ENCODE results near the gene COL16A1.

COL16A1 gene

DNA sequence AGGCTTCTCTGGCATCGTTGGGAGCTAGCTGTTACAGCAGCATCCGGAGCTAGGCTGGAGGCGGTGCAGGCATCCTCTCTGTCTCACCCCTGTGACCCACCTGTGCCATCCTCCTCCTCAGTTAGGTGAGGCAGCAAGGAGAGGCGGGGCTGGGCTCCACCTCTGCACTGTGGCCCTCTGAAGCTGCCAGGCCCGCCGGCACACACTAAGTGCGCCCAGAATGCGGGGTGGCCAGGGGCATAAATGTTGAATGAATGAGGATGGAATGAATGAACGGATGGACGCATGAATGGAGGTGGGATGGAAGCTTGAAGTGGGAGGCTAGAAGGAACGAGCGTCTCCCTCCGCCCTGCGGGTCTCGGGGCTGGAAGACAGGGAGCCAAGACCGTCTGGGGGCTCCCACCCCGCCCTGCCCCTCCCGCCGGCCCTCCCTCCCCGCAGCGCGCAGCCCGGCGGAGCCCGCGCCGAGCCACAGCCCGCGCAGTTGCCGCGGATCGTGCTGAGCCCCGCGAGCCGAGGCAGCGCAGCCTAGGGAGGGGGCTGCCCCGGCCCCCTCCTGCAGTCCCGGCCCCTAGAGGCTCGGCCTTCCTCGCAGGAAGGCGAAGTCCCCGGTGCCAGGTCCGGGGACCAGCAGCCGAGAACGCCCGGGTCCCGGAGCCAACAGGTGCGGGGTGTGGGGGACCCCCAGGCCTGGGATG lies 86.5 kb downstream of the COL16A1 start, which contains the start of gene HCRTR1:
TSS of gene HCRTR1 (plus strand) at position 472 of the 698 bp plus-strand sequence. CDS start 1,504 bp downstream, outside the sequence.
- Histone ChIP-seq H3K27me3 (ENCODE audit: control insufficient read depth, insufficient read depth, low read length) (no peaks in the 10 kb centered on the region), H3K4me2 (ENCODE audit: low read length) (peak within 1 kb of the TSS; percentile 78), H3K4me3 (ENCODE audit: low read depth, low read length) (peak within 1 kb of the TSS; percentile 32), H3K9ac (no peak within 1 kb of the TSS), H3K4me1 (no peaks in the 10 kb centered on the region), H3K36me3 (ENCODE audit: control insufficient read depth, insufficient read depth, low read length) (no peaks in the 10 kb centered on the region), H3K79me2 (no peaks in the 10 kb centered on the region), H3K9me3 (ENCODE audit: control insufficient read depth, low read length) (no peaks in the 10 kb centered on the region), H3K27ac (no peak within 1 kb of the TSS), H2AFZ (peak within 1 kb of the TSS; percentile 66)
- TF ChIP-seq, protein P1, sequence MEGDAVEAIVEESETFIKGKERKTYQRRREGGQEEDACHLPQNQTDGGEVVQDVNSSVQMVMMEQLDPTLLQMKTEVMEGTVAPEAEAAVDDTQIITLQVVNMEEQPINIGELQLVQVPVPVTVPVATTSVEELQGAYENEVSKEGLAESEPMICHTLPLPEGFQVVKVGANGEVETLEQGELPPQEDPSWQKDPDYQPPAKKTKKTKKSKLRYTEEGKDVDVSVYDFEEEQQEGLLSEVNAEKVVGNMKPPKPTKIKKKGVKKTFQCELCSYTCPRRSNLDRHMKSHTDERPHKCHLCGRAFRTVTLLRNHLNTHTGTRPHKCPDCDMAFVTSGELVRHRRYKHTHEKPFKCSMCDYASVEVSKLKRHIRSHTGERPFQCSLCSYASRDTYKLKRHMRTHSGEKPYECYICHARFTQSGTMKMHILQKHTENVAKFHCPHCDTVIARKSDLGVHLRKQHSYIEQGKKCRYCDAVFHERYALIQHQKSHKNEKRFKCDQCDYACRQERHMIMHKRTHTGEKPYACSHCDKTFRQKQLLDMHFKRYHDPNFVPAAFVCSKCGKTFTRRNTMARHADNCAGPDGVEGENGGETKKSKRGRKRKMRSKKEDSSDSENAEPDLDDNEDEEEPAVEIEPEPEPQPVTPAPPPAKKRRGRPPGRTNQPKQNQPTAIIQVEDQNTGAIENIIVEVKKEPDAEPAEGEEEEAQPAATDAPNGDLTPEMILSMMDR (IDR thresholded peaks at IDR 0.05), result no peak

- H2AFZ ChIP-seq, result no peak overlapping the region
- H3K36me3 ChIP-seq (ENCODE audit: control insufficient read depth, insufficient read depth, low read length), result no peaks in the 10 kb centered on the region
- H3K4me1 ChIP-seq, result no peaks in the 10 kb centered on the region
- no peak overlapping the region for H3K9ac ChIP-seq
- H3K27ac ChIP-seq, result no peak overlapping the region
- no peaks in the 10 kb centered on the region for H3K9me3 ChIP-seq (ENCODE audit: control insufficient read depth, low read length)
- H3K4me2 ChIP-seq (ENCODE audit: low read length), result no peak overlapping the region
- TF ChIP-seq, protein P1 (IDR thresholded peaks at IDR 0.05), result no peak
- H3K27me3 ChIP-seq (ENCODE audit: control insufficient read depth, insufficient read depth, low read length), result no peaks in the 10 kb centered on the region
- H3K79me2 ChIP-seq, result no peaks in the 10 kb centered on the region
- H3K4me3 ChIP-seq (ENCODE audit: low read depth, low read length), result no peak overlapping the region
These were observed 87.9 kb downstream of the COL16A1 start for GRCh38 chr1:31615939-31616338.

DNA sequence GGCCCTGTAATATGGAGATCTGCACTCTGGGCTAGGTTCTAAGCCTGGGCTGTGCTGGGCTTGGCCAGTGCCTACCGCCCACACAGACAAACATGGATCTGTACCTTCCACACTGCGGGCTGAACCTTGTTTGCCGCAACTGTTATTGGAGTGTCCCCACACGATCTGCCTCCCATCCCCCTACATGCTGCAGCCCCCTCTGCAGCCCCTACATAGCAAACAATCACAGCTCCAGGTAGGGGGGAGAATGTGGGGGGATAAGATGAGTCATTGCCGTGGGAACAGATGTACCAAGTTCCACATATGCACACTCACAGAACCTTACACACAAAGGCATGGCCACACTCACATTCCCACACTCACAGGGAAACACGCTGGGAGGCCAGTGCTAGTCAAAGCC lies 88.4 kb downstream of the COL16A1 start:
- Histone ChIP-seq H3K4me3 (ENCODE audit: low read depth, low read length) (no peak overlapping the region), H3K4me1 (no peaks in the 10 kb centered on the region), H3K4me2 (ENCODE audit: low read length) (no peak overlapping the region), H3K27me3 (ENCODE audit: control insufficient read depth, insufficient read depth, low read length) (no peaks in the 10 kb centered on the region), H3K9me3 (ENCODE audit: control insufficient read depth, low read length) (no peaks in the 10 kb centered on the region), H3K79me2 (no peaks in the 10 kb centered on the region), H2AFZ (no peak overlapping the region), H3K36me3 (ENCODE audit: control insufficient read depth, insufficient read depth, low read length) (no peaks in the 10 kb centered on the region), H3K9ac (no peak overlapping the region), H3K27ac (no peak overlapping the region)
- TF ChIP-seq, protein P1 (IDR thresholded peaks at IDR 0.05), result no peak

DNA sequence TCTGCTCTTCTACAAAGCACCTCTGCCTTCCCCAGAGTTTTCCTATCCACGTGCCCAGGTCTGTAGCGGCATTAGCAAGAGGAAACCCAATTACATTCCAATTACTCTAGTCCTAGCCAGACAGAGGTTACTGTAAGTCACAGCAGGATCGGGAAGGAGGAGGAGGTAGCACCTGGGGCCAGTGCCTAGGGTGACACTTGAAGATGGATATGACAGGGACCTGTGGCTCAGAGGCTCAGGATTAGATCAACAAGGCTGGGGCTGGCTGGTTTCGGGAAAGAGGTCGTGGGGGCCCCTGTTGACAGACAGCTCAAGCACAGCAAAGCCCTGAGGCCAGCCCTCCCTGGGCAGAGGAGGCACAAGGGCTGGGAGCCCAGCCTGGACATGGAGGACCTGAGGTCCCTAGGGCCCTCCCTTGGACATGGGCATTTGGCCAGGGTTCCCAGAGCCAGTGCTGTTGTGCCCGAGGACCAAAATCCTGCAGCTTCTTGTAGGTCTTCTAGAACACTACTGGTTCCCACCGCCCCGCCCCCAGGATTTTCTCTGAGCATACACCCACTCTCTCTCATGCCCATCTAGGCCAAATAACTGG lies 89.3 kb downstream of the COL16A1 start:
- Histone ChIP-seq H3K9ac (no peak overlapping the region), H3K27me3 (ENCODE audit: control insufficient read depth, insufficient read depth, low read length) (no peaks in the 10 kb centered on the region), H3K4me3 (ENCODE audit: low read depth, low read length) (no peak overlapping the region), H3K4me2 (ENCODE audit: low read length) (no peak overlapping the region), H3K36me3 (ENCODE audit: control insufficient read depth, insufficient read depth, low read length) (no peaks in the 10 kb centered on the region), H3K9me3 (ENCODE audit: control insufficient read depth, low read length) (no peaks in the 10 kb centered on the region), H2AFZ (no peak overlapping the region), H3K4me1 (no peaks in the 10 kb centered on the region), H3K27ac (no peak overlapping the region), H3K79me2 (no peaks in the 10 kb centered on the region)
- TF ChIP-seq, protein P1 (IDR thresholded peaks at IDR 0.05), result no peak
